Hepatocyte (in vitro differentiated cells): Measurements from ENCODE around the gene ADCY9.

Source experiments
- EZH2phosphoT487 ChIP-seq: fragments of 200-600 bp; sonication (generic); IDR thresholded peaks from one replicate; pipeline ENCODE4 v1.6.1; 2018; ENCODE audit warnings: antibody characterized with exemption, mild to moderate bottlenecking, low read depth, moderate library complexity; ENCODE audit not compliant: unreplicated experiment, severe bottlenecking
- TF ChIP-seq, protein P1 (sequence below): fragments of 200-600 bp; sonication (generic); IDR thresholded peaks from 2 replicates; pipeline ENCODE4 v1.5.1; 2016; ENCODE audit warnings: antibody characterized with exemption, mild to moderate bottlenecking; ENCODE audit not compliant: poor library complexity

DNA sequence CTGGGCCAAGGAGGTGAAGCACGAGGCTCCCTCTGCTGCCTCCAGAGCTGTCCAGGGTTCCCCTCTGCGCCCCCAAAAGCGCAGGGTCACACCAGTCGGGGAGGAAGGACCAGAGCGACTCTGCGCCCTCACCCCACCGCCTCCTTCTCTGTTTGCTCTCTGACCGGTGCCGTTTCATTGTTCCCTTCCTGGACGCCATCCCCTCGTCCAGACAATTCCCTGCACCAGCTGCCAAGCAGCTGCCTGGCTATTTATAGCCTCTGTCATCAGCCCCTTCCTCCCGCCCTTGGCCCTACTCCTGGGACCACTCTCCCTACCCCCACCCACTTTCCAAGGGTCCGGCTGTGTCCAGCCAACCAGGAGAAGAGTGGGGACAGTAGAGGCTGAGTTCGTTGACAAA lies 167.0 kb downstream of the ADCY9 start:
- TF ChIP-seq, protein P1, sequence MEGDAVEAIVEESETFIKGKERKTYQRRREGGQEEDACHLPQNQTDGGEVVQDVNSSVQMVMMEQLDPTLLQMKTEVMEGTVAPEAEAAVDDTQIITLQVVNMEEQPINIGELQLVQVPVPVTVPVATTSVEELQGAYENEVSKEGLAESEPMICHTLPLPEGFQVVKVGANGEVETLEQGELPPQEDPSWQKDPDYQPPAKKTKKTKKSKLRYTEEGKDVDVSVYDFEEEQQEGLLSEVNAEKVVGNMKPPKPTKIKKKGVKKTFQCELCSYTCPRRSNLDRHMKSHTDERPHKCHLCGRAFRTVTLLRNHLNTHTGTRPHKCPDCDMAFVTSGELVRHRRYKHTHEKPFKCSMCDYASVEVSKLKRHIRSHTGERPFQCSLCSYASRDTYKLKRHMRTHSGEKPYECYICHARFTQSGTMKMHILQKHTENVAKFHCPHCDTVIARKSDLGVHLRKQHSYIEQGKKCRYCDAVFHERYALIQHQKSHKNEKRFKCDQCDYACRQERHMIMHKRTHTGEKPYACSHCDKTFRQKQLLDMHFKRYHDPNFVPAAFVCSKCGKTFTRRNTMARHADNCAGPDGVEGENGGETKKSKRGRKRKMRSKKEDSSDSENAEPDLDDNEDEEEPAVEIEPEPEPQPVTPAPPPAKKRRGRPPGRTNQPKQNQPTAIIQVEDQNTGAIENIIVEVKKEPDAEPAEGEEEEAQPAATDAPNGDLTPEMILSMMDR, result no peak
- no peak for TF ChIP-seq EZH2phosphoT487
